H9 (cell line): ENCODE data around the gene FBXO24. TPM values are rescaled to one million over a fixed set of nuclear protein-coding genes. Genes with fewer than 3 reads are reported as not detected.

Source experiments
- DNase-seq: peaks from one replicate; pipeline ENCODE4 v3.0.0-alpha.2; 2017
- H2AFZ ChIP-seq: one replicate; pipeline ENCODE4 v1.6.1; 2013; ENCODE audit warnings: mild to moderate bottlenecking, low read length, control low read depth, moderate library complexity
- H2AK5ac ChIP-seq: 2 replicates; pipeline ENCODE4 v1.6.1; 2013; ENCODE audit warnings: low read length, control low read depth, mixed read lengths; ENCODE audit not compliant: insufficient read length
- H2BK120ac ChIP-seq: one replicate; pipeline ENCODE4 v1.6.1; 2013; ENCODE audit warnings: low read depth, mild to moderate bottlenecking, low read length, control low read depth, inconsistent platforms; ENCODE audit not compliant: poor library complexity, severe bottlenecking
- H2BK12ac ChIP-seq: 2 replicates; pipeline ENCODE4 v1.6.1; 2013; ENCODE audit warnings: low read length, control low read depth, mixed read lengths, low read depth; ENCODE audit not compliant: insufficient read length
- H2BK15ac ChIP-seq: 2 replicates; pipeline ENCODE4 v1.6.1; 2013; ENCODE audit warnings: low read depth, low read length, control low read depth
- H2BK20ac ChIP-seq: one replicate; pipeline ENCODE4 v1.6.1; 2013; ENCODE audit warnings: low read depth, mild to moderate bottlenecking, low read length, control low read depth, inconsistent platforms; ENCODE audit not compliant: poor library complexity, severe bottlenecking
- H2BK5ac ChIP-seq: 2 replicates; pipeline ENCODE4 v1.6.1; 2013; ENCODE audit warnings: low read length, control low read depth, mixed read lengths; ENCODE audit not compliant: insufficient read length
- H3K14ac ChIP-seq: 2 replicates; pipeline ENCODE4 v1.6.1; 2013; ENCODE audit warnings: low read length, control low read depth; ENCODE audit not compliant: insufficient read depth
- H3K18ac ChIP-seq: 2 replicates; pipeline ENCODE4 v1.6.1; 2013; ENCODE audit warnings: low read depth, mild to moderate bottlenecking, mixed read lengths, low read length, control low read depth; ENCODE audit not compliant: insufficient read length
- H3K23ac ChIP-seq: 2 replicates; pipeline ENCODE4 v1.6.1; 2013; ENCODE audit warnings: low read length, control low read depth, mixed read lengths, low read depth; ENCODE audit not compliant: insufficient read length
- H3K23me2 ChIP-seq: 2 replicates; pipeline ENCODE4 v1.6.1; 2013; ENCODE audit warnings: low read depth, mild to moderate bottlenecking, mixed read lengths, low read length, control low read depth; ENCODE audit not compliant: insufficient read length, poor library complexity, severe bottlenecking
- H3K27ac ChIP-seq: 2 replicates; pipeline ENCODE4 v1.5.1; 2013; ENCODE audit warnings: low read length, control low read depth, mixed read lengths, low read depth; ENCODE audit not compliant: insufficient read length
- H3K27me3 ChIP-seq: 2 replicates; pipeline ENCODE4 v1.6.1; 2013; ENCODE audit warnings: low read length, control low read depth, inconsistent platforms; ENCODE audit not compliant: insufficient read depth
- H3K4ac ChIP-seq: 2 replicates; pipeline ENCODE4 v1.6.1; 2013; ENCODE audit warnings: low read depth, mild to moderate bottlenecking, control low read depth, inconsistent platforms, low read length, moderate library complexity
- H3K4me1 ChIP-seq: 2 replicates; pipeline ENCODE4 v1.6.1; 2013; ENCODE audit warnings: low read length, control low read depth, inconsistent platforms; ENCODE audit not compliant: insufficient read depth
- H3K4me2 ChIP-seq: 2 replicates; pipeline ENCODE4 v1.6.1; 2013; ENCODE audit warnings: low read length, control low read depth, mixed read lengths; ENCODE audit not compliant: insufficient read length, insufficient read depth
- H3K56ac ChIP-seq: 2 replicates; pipeline ENCODE4 v1.6.1; 2013; ENCODE audit warnings: low read depth, mild to moderate bottlenecking, mixed read lengths, low read length, control low read depth; ENCODE audit not compliant: insufficient read length
- H3K79me1 ChIP-seq: 2 replicates; pipeline ENCODE4 v1.6.1; 2013; ENCODE audit warnings: low read depth, mild to moderate bottlenecking, moderate library complexity, low read length, control low read depth, inconsistent platforms; ENCODE audit not compliant: insufficient read depth, poor library complexity, severe bottlenecking
- H3K79me2 ChIP-seq: 2 replicates; pipeline ENCODE4 v1.6.1; 2013; ENCODE audit warnings: low read length, control low read depth, inconsistent platforms; ENCODE audit not compliant: insufficient read depth
- H3K9ac ChIP-seq: 2 replicates; pipeline ENCODE4 v1.6.1; 2013; ENCODE audit warnings: low read length, control low read depth, mixed read lengths; ENCODE audit not compliant: insufficient read length; ENCODE audit errors: extremely low read depth
- H3K9me3 ChIP-seq: one replicate; pipeline ENCODE4 v1.6.1; 2013; ENCODE audit warnings: low read depth, low read length, inconsistent platforms; ENCODE audit not compliant: control insufficient read depth
- H3T11ph ChIP-seq: one replicate; pipeline ENCODE4 v1.6.1; 2013; ENCODE audit warnings: mild to moderate bottlenecking, low read length, control low read depth, inconsistent platforms
- H4K20me1 ChIP-seq: one replicate; pipeline ENCODE4 v1.6.1; 2013; ENCODE audit not compliant: control insufficient read depth, insufficient read length, insufficient read depth
- H4K5ac ChIP-seq: 2 replicates; pipeline ENCODE4 v1.6.1; 2013; ENCODE audit warnings: low read depth, mild to moderate bottlenecking, mixed read lengths, low read length, control low read depth; ENCODE audit not compliant: insufficient read length
- H4K8ac ChIP-seq: replicated peaks from 2 replicates; pipeline ENCODE4 v1.6.1; 2013; ENCODE audit warnings: low read length, control low read depth, mixed read lengths, low read depth; ENCODE audit not compliant: insufficient read length
- H4K91ac ChIP-seq: 2 replicates; pipeline ENCODE4 v1.6.1; 2013; ENCODE audit warnings: low read depth, mild to moderate bottlenecking, moderate library complexity, mixed read lengths, low read length, control low read depth; ENCODE audit not compliant: insufficient read length
- H3K27ac Mint-ChIP-seq, 3 experiments: 2 replicates in 2 of 3; 3 replicates in 1 of 3; pipeline ENCODE4 v1.8.0; 2020 to 2021; ENCODE audit warnings: mixed read lengths in 3 of 3, mild to moderate bottlenecking in 1 of 3, moderate library complexity in 1 of 3
- H3K27me3 Mint-ChIP-seq: 2 replicates; pipeline ENCODE4 v1.8.0; 2021; ENCODE audit warnings: low read depth, mild to moderate bottlenecking, moderate library complexity, mixed read lengths
- H3K36me3 Mint-ChIP-seq, 3 experiments: 2 replicates in 2 of 3; 3 replicates in 1 of 3; pipeline ENCODE4 v1.8.0; 2020 to 2021; ENCODE audit warnings: low read depth in 3 of 3, mixed read lengths in 3 of 3; ENCODE audit not compliant: insufficient read depth in 1 of 3
- H3K4me1 Mint-ChIP-seq, 2 experiments: 2 replicates each; pipeline ENCODE4 v1.8.0; 2020; ENCODE audit warnings: mixed read lengths in 2 of 2
- H3K4me3 Mint-ChIP-seq, 2 experiments: 2 replicates in 1 of 2; 3 replicates in 1 of 2; pipeline ENCODE4 v1.8.0; 2020 to 2021; ENCODE audit warnings: mild to moderate bottlenecking in 2 of 2, mixed read lengths in 2 of 2, moderate library complexity in 1 of 2
- H3K9me3 Mint-ChIP-seq, 2 experiments: 2 replicates in 1 of 2; 3 replicates in 1 of 2; pipeline ENCODE4 v1.8.0; 2020; ENCODE audit warnings: mild to moderate bottlenecking in 2 of 2, mixed read lengths in 2 of 2, moderate library complexity in 1 of 2
- WGBS: extraction: QIAGEN DNeasy Blood & Tissue Kit; methylation state at CpG from one replicate; pipeline ENCODE4 v1.1.7; 2013; ENCODE audit warnings: missing lambda C conversion rate, low lambda C conversion rate, mixed read lengths; ENCODE audit not compliant: insufficient read length; ENCODE audit errors: extremely low coverage; 5-methylcytosine and 5-hydroxymethylcytosine counted together
- total RNA-seq: library from RNA; stranded (reverse); gene quantifications from 2 replicates; pipeline ENCODE4 v1.2.1, GENCODE V29; 2021
- TF ChIP-seq, protein P1 (sequence below): fragments of 200-600 bp; sonication (generic); conservative IDR thresholded peaks from 3 replicates; pipeline ENCODE4 v1.8.0; 2021; ENCODE audit warnings: antibody characterized with exemption, mild to moderate bottlenecking

The FBXO24 gene
- total RNA-seq, 1 experiment from 2014 or later, result 0.85 TPM

GRCh38 chr7:100630066-100630465 lies 43.9 kb downstream of the FBXO24 start:
- H3K36me3 Mint-ChIP-seq, result peaks cover 0 to 4% (median 0%) of the 10 kb centered on the region in 3 experiments; a peak in 1 of 7 replicates
- Histone ChIP-seq H3K18ac (no peak overlapping the region), H3K4ac (no peak overlapping the region), H4K20me1 (no peaks in the 10 kb centered on the region), H4K91ac (no peak overlapping the region), H3K4me1 (no peaks in the 10 kb centered on the region), H2BK15ac (no peak overlapping the region), H4K5ac (no peak overlapping the region), H3K27ac (no peak overlapping the region), H4K8ac (no peak overlapping the region), H2BK120ac (no peak overlapping the region), H3K56ac (no peak overlapping the region), H3K9me3 (no peaks in the 10 kb centered on the region), H3K4me2 (no peak overlapping the region), H3K23me2 (peaks cover 13% of the 10 kb centered on the region), H3T11ph (no peak overlapping the region), H3K14ac (no peak overlapping the region), H2BK5ac (no peak overlapping the region), H3K79me2 (no peaks in the 10 kb centered on the region), H3K23ac (no peak overlapping the region), H2AFZ (no peak overlapping the region), H3K27me3 (peaks cover 3% of the 10 kb centered on the region; the same call in 1 of the 2 replicates), H2BK20ac (no peak overlapping the region), H2AK5ac (no peak overlapping the region), H2BK12ac (no peak overlapping the region), H3K79me1 (no peaks in the 10 kb centered on the region), H3K9ac (no peak overlapping the region)
- no CpG with 5 or more reads among the region's 4 CpGs for WGBS
- no peaks in the 10 kb centered on the region for H3K9me3 Mint-ChIP-seq
- no peak overlapping the region for H3K4me3 Mint-ChIP-seq
- DNase-seq, result no peak
- peaks cover 11 to 24% of the 10 kb centered on the region in 2 experiments for H3K4me1 Mint-ChIP-seq
- H3K27ac Mint-ChIP-seq, result no peak overlapping the region
- peaks cover 64% of the 10 kb centered on the region for H3K27me3 Mint-ChIP-seq
- TF ChIP-seq, protein P1, sequence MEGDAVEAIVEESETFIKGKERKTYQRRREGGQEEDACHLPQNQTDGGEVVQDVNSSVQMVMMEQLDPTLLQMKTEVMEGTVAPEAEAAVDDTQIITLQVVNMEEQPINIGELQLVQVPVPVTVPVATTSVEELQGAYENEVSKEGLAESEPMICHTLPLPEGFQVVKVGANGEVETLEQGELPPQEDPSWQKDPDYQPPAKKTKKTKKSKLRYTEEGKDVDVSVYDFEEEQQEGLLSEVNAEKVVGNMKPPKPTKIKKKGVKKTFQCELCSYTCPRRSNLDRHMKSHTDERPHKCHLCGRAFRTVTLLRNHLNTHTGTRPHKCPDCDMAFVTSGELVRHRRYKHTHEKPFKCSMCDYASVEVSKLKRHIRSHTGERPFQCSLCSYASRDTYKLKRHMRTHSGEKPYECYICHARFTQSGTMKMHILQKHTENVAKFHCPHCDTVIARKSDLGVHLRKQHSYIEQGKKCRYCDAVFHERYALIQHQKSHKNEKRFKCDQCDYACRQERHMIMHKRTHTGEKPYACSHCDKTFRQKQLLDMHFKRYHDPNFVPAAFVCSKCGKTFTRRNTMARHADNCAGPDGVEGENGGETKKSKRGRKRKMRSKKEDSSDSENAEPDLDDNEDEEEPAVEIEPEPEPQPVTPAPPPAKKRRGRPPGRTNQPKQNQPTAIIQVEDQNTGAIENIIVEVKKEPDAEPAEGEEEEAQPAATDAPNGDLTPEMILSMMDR, result no peak
